ENCODE measurements around the gene GNG13.

DNA sequence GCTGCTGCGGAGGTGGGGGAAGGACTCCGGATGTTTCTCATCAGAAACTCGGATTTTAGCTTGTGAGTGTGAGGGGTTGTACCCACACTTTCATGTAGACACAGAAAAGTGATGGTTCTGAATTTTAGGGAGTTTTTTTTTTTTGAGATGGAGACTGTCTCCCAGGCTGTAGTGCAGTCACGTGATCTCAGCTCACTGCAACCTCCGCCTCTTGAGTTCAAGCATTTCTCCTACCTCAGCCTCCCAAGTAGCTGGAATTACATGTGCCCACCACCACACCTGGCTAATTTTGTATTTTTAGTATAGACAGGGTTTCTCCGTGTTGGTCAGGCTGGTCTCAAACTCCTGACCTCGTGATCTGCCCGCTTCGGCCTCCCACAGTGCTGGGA, 22.4 kb upstream of the GNG13 start:
- no peak for TF ChIP-seq POLR2AphosphoS5 (IDR thresholded peaks at IDR 0.05)
- TF ChIP-seq, protein P1, sequence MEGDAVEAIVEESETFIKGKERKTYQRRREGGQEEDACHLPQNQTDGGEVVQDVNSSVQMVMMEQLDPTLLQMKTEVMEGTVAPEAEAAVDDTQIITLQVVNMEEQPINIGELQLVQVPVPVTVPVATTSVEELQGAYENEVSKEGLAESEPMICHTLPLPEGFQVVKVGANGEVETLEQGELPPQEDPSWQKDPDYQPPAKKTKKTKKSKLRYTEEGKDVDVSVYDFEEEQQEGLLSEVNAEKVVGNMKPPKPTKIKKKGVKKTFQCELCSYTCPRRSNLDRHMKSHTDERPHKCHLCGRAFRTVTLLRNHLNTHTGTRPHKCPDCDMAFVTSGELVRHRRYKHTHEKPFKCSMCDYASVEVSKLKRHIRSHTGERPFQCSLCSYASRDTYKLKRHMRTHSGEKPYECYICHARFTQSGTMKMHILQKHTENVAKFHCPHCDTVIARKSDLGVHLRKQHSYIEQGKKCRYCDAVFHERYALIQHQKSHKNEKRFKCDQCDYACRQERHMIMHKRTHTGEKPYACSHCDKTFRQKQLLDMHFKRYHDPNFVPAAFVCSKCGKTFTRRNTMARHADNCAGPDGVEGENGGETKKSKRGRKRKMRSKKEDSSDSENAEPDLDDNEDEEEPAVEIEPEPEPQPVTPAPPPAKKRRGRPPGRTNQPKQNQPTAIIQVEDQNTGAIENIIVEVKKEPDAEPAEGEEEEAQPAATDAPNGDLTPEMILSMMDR (IDR thresholded peaks at IDR 0.05) = no peak
- TF ChIP-seq POLR2A (IDR thresholded peaks at IDR 0.05) = no peak

Data from stomach (tissue), 4 donors.